Effector CD8-positive, alpha-beta T cell (primary cell): Measurements from ENCODE around the gene MADD.
"Not testable (repeated sequence)": the region's sequence is repeated elsewhere in the genome, so short reads cannot be mapped to it uniquely, and the experiment has no call there.

Experiments
- DNase-seq: peaks from one replicate; lab custom pipeline; 2025; lab: John Stamatoyannopoulos, UW

Gene MADD

DNA sequence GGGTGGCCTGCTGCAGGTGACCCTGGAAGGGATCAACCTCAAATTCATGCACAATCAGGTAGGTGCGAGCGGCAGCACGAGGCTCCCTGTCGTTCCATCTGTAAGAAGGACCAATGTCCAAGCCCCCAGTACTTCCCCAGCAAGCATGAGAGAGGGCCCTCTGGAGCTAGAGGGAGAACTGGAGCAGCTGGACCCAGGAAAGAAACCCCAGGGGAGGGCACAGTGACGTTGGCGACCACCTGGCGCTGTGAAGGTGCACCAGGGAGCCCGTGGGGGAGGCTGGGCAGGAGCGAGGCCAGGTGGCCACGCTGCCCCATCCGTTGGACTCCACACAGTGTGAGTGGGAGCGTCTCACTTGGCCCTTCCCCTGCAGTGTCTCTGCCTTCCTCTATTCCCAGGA is 54.6 kb downstream of the MADD start:
- no peak for DNase-seq

DNA sequence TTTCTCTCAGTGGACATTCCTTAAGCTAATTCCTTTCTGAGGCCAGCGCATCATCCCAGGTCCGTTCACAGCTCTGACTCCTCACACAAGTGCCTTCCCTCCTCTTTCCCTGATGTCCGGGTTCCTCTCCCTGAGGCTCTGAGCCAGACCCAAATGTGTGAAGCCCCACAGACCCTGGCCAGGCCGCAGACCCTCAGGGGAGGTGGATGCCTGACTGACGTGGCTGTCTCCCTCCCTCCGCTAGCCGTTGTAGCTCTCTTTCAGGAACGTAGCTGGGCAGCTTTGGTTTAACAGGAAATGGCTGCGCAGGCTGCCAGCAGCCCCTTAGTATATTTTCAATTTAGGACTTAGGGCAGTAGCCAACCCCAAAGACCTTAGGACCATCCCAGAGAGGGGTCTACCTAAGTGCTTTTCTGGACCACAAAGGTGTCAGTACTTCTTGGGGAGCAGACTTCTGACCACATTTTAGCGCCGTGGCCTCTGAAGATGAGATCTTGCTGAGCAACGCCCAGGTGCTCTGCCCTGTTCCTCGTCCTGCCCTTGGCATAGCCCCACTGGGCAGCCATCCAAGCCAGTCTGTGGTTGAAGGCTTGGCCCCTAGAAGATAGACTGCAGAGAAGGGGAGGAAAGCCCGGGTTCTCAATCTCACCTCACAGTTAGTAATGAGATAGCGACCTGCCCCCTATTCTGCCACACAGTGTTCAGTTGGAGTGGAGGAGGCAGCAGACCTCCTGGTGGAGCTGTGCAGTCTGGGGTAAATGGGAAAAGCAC is 55.5 kb downstream of the MADD start:
- no peak for DNase-seq

DNA sequence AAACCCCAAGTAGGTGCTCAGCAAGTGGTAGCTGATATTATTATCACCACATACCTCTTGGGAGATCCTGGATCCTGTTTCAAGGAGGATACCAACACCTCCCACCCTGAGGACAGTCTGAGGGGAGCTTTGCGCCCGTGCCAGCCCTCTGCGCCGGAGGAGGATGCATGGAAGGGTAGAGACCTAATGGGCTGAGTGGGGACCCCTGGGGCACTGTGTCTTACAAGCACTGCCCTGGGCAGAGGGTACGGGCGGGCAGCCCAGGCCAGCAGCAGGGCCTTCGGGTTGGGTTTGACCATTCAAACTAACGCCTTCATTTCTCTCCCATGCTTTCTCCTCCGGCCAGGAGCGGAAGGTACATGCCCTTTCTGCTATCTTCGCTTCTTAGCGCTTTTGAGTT is 56.3 kb downstream of the MADD start:
- no peak for DNase-seq

DNA sequence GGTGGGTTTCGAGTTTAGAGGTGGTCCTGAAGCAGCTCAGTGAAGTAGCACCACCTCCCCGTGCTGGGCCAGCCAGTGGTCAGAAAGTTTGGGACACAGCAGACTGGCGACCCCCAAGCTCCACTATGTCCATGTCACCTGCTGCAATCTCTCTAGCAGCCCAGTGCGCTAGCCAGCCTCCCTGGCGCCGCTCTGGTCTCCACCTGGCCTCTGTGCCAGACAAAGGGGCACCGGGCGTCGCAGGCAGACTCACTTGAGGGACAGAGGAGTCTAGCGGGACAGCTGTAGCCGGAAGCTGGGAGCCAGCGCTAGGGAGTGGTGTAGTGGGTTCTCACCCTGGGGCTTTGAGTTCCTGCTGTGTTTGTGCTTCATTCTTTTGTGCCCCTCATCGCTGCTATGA is 57.1 kb downstream of the MADD start:
- no peak for DNase-seq

DNA sequence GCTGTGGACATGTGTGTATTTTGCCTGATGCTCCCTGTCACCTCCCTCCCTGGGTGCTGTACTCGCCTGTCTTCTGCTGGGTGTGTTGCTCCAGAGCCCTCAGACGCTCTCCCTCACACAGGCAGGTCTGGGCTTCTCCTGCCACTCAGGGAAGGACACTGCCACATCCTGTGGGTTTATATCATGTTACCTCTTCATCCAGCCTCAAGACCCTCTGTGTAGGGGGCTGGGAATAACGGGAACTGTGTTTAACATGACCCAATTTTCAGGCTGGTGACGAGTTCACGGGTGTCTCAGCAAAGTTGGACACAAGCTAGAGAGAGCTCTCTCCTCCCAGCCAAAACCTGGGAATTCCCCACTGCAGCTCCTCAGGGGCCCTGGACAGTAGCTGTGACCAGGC is 58.0 kb downstream of the MADD start:
- DNase-seq: no peak

DNA sequence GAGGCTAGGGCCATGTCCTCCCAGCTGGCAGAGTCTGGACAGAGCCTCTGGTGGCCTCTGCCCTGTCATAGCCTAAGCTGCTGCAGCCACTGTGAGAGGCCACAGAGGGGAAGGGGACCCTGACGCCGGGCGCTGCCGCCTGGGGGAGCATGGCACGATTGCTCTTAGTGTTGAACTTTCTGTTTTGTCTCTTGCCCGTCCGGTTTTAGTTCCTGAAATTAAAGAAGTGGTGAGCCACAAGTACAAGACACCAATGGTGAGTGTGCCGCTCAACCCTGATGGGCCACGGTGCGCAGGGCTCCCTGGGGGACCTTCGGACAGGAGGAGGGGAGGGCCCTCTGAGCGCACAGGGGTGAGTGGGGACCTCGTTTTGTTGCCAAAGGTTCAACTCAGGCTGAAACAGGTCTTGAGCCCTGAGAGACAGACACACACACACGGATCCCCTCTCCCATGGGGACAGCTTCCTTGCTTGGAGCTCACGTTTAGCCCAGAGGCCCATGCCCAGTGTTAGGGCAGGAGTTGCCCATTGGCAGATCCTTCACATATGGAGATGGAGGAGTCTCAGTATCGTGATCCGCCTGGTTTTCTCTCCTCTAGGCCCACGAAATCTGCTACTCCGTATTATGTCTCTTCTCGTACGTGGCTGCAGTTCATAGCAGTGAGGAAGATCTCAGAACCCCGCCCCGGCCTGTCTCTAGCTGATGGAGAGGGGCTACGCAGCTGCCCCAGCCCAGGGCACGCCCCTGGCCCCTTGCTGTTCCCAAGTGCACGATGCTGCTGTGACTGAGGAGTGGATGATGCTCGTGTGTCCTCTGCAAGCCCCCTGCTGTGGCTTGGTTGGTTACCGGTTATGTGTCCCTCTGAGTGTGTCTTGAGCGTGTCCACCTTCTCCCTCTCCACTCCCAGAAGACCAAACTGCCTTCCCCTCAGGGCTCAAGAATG is 58.8 kb downstream of the MADD start:
- DNase-seq: no peak

DNA sequence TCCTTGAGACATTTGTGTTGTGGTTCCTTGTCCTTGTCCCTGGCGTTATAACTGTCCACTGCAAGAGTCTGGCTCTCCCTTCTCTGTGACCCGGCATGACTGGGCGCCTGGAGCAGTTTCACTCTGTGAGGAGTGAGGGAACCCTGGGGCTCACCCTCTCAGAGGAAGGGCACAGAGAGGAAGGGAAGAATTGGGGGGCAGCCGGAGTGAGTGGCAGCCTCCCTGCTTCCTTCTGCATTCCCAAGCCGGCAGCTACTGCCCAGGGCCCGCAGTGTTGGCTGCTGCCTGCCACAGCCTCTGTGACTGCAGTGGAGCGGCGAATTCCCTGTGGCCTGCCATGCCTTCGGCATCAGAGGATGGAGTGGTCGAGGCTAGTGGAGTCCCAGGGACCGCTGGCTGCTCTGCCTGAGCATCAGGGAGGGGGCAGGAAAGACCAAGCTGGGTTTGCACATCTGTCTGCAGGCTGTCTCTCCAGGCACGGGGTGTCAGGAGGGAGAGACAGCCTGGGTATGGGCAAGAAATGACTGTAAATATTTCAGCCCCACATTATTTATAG is 59.6 kb downstream of the MADD start:
- DNase-seq: no peak

DNA sequence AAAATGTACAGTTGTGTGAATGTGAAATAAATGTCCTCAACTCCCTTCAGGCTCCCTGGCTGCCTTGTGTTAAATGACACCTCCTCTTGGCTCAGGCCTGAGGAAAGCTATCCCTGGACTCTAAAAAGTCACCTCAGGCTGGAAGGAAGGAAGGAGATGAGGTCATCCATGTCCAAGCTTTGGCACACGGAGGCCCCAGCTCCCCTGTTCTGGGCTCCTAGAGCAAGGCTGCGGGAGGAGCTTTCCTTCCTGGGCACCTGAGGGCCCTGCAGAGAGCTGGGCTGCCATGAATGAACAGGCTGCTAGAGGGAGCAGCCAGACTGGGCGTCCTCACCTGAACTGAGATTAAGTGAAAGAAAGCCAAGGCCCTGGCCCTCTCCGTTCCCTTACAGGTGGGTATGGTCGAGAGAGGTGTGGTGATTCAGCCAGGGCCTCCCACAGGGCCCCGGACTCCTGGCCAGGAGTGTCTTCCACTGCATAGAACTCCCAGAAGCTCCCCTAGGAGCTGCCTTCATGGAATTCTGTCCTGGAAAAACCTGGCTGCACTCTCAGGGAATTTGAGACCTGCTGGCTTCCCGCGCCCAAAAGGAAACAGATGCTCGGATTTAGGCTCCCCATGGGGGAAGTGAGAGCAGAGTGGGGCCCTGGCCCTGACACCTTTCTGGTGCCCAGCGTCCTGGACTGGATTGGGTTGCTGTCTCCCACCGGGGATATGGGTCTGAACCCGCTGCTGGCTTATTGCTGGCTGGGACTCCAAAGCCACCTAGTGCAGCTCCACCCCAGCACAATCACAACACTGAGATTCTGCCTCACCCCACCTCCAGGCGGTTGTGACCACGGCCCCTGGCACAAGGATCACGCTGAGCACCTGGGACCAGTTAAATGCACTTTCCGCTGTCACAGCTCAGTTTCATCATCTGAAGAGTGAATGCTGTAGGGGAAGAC is 60.3 kb downstream of the MADD start:
- DNase-seq: no peak

DNA sequence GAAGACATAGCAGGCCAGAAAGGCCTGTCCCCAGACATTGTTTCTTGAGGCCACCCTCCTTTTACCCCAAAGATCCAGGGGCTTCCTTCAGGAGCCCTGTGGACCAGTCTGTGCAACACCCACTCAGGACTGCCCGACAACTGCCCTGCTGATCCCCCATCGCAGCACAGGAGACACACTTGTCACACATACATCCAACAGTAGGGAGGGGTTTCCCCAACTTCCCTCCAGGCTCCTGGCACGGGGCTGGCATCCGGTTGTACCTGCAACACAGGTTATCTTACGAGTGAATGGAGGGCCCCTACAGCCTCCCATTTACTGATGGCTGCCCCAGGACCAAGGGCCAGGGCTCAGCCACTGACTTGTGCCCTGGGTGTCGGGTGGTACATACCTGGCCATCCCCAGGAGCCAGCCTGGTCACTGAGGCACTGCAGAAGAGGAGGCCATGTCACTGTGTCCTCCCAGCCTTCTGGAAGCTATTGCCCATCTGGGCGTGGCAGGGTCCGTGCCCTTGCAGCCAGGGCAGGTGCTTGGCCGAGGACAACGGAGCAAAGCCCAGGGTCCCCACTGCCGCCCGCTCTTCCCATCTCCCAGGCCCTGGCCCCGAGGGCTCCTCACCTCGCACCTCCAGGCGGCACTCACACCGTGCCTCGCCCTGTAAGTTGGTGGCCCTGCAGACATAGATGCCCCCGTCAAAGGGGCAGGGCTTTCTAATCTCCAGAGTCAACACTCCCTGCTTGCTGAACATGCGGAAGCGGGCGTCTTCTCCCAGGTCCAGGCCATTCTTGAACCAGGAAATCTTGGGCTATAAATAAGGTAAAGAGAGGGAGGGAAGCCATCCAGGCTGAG is 61.7 kb downstream of the MADD start:
- no peak for DNase-seq

DNA sequence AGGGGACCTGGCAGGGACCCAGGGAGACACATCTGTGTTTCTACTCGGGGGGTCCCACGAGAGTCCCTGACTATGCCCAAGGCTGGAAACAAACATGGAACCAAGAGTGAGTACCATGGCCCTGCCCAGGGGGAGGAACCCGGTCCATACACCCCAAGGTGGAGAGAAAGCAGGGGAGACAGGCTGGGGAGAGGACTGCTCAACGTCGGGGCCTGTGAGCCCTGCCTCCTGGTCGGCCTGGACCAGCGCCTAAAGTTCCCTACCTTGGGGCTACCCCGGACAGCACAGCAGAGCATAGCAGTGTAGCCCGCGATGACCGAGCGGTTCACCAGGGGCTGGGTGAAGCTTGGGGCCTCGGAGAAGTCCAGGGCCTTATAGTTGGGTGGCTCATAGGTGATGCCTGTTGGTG is 62.4 kb downstream of the MADD start:
- DNase-seq: no peak

DNA sequence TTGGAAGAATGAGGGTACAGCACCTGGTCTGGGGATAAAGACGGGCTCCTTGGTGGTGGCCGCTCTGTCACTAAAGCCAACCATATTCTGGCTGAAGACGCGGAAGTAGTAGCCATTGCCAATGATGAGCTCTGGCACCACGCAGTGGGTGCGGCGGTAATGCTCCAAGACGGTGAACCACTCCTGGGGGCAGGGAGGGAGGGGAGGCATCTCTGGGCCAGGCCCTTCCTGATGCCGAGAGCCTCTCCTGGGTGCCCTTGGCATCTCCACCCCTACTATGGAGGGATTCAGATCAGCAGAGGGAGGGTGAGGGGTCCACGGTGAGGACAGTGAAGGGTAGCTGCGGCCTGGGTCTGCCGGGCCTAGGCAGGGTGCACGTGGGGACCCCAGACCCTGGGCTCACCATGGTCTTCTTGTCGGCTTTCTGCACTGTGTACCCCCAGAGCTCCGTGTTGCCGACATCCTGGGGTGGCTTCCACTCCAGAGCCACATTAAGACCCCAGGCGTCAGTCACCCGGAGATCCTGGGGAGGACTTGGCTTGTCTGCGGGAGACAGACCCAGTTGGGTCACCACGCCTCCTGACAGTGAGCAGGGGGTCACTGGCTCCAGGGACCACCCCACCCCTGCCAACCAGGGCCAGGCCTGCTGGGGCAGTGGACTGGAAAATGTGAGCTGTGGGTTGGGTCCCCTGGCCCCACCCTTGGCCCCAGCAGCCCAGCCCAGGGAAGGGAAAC is 63.0 kb downstream of the MADD start:
- DNase-seq: no peak

DNA sequence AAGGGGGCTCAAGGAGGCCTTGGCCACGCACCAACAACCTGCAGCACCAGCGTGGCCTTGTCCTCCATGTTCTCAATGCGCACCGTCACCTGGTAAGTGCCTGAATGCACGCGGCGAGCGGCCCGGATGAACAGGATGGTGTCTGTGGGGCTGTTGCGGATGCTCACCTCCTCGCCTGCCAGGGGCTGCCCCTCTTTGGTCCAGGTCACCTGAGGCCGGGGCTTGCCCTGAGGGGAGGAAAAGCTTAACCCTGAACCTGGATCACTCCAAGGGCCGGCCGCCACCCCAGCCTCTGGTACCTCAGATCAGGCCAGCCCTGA is 63.6 kb downstream of the MADD start:
- no peak for DNase-seq

DNA sequence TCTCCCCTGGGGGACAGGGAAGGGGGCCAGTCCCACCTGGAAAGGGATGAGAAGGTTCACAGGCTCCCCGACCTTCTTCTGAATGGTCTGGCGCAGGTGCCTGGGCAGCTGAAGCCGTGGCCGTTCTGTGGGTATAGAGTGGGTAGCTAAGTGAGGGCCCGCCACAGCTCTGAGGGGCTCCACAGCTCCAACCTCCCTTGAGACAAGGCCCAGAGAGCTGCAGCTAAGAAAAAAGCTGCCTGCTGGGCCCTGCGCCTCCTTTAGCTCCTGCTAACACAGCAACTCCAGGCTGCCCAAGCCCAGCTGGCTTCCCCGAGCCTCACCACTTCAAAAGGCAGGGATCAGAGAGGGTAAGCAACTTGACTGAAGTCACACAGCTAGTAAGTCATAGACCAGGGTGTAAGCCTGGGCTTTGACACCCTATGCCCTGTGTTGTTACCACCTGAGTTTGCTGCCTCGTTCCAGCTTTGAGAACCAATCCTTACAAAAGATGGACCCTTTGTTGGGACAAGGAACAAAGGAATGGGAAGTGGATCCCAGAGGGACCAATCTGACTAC is 64.0 kb downstream of the MADD start:
- DNase-seq: no peak

DNA sequence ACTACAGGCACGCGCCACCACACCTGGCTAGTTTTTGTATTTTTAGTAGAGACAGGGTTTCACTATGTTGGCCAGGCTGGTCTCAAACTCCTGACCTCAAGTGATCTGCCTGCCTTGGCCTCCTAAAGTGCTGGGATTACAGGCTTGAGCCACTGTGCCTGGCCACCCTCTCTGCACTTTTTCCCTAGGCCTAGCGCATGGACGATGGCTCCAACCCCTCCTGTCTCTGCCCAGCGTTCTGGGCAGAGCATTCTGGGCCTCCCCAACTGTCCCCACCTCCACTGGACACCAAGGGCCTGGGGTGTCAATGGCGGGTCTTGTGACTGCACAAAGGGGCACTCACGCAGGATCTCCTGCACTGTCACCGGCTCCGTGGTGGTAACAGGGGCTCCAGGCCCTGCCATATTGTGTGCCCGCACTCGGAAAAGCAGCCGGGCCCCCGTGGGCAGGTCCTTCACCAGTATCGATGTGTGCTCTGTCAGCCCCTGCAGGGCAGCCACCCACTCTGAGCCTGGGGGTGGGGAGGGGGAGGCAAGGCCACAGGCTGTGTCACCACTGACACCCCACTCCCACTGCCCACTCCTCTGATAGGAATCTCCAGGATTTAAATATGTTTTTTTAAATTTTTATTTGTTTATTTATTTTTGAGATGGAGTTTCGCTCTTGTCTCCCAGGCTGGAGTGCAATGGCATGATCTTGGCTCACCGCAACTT is 64.9 kb downstream of the MADD start:
- DNase-seq: not testable (repeated sequence)

DNA sequence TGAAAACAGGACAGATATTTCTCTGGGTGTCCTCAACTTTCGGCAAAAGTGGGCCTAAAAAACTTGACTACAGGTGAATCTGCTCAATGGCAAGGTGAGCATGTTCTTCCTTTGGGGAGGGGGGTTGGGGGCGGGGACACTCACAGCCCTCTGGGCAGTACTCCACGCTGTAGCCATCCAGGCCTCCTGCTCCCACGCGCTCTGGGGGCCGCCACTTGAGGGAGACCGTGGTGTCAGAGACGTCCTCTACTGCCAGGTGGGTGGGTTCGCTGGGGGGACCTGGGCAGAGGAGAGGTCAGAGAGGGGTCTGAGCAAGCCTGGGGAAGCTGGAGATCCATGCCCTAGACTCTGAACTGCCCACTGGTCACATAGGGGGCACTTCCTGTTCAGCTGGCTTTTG is 65.8 kb downstream of the MADD start:
- DNase-seq: no peak

DNA sequence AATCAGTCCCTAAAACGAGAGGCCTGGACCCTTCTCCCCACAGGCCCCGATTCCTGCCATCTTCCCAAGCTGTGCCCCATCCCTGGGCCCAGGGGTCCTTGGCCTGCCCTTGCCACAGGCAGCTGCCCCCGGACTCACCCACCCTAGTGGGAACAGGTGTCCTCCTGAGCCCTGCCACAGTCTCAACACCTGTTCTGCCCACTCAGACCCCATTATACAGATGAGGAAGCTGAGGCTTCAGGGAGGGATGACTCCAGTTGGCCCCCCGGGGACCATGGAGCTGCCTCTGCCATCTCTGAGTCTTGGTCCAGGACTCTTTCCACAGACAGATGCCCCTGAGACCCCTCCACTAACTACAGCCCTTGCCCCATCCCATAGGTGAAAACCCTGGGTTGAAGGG is 66.7 kb downstream of the MADD start:
- no peak for DNase-seq

DNA sequence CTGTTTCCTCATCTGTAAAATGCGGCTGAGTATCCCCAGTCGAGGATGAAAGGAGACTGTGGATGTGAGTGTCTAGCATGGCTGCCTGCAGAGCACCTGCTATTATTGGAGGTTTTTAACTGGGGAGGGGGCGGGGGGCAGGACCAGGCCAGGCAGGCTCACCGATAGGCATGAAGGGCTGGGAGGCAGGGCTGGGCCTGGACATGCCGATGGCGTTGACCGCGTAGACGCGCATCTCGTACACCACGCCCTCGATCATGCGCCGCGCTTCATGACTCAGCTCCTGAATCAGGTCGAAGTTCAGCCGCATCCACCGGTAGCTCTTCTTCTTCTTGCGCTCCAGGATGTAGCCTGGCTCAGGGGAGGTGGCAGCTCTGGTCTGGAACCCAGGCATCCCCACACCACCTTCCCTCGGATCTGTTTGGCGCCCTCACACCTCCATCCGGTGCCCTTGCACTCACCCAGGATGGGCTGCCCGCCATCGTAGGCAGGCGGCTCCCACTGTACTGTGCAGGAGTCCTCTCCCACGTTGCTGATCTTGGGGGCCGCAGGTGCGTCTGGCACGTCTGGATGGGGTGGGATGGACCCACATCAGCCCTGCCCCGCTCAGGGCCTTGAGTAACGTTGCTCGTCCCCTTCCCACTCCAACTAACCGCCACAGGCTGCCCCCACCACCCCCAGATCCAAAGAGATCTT is 67.4 kb downstream of the MADD start:
- no peak for DNase-seq

DNA sequence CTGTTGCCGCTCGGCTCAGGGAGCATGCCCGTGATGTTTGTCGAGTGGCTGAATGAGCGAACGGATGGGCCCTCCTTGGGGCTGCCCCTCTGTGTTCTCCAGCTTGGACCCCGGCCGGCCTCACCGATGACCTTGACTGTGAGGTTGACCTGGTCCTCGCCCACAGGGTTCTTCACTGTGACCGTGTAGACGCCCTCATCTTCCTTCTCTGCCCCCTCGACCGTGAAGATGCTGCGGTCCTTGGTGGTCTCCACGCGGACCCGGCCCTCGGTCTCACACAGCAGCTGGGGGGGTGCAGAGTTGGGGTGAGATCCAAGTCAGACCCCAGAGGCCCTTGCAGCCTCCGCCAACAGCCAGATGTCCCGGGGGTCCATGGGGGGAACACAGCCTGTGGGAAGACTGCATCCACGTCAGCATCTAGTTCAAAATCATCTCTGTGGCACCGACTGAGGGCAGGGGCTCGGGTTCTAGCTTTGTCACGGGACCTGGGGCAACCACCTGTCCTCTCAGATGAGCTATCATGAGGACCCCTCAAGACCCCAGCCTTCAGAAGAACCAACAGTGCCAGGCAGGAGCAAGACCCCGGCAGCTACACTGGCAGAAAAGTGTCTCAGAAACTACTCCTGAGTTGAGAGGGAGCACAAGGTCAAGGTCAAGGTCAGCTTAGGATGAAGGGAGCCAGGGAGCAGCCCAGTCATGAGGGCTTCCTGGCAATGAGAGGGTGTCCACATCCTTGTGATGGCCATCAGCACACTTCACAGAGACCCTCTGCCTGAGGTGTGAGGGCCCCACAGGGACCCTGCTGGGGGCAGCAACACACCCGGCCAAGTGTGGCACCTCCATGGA is 68.7 kb downstream of the MADD start:
- no peak for DNase-seq
